GM23248 (cell line): Measurements from ENCODE around the gene PRSS1.

Source experiments
- EZH2 ChIP-seq: fragments of 200-600 bp; sonication (generic); IDR thresholded peaks from 2 replicates; pipeline ENCODE4 v1.6.1; 2018; ENCODE audit warnings: antibody characterized with exemption, mild to moderate bottlenecking; ENCODE audit not compliant: insufficient read depth, poor library complexity, severe bottlenecking
- EZH2phosphoT487 ChIP-seq: fragments of 200-600 bp; sonication (generic); IDR thresholded peaks from 2 replicates; pipeline ENCODE4 v1.6.1; 2018; ENCODE audit warnings: antibody characterized with exemption, moderate library complexity, mild to moderate bottlenecking, low read depth; ENCODE audit not compliant: insufficient read depth

- TF ChIP-seq EZH2phosphoT487 (no peak), EZH2 (no peak)
These were observed 9.3 kb upstream of the PRSS1 start for GRCh38 chr7:142739923-142740492.
